H54 (cell line): ENCODE results near the gene CAPN12.

ENCODE experiments used
- DNase-seq: peaks from one replicate; pipeline ENCODE4 v3.0.0; 2011; ENCODE audit warnings: low spot score, mixed read lengths; ENCODE audit not compliant: insufficient read length
- FAIRE-seq: peaks from 3 replicates; lab custom pipeline; 2011; peaks lifted over from hg19 to GRCh38; lab: Jason Lieb, UNC
- POLR2A ChIP-seq: IDR thresholded peaks from 2 replicates; pipeline ENCODE4 v1.6.1; 2011; ENCODE audit warnings: low read depth, mild to moderate bottlenecking, low read length

Gene CAPN12

GRCh38 chr19:38737281-38737865, 6.9 kb downstream of the CAPN12 start:
- FAIRE-seq, result no peak
- DNase-seq, result no peak
- TF ChIP-seq POLR2A, result no peak

- no peak for DNase-seq
- no peak for TF ChIP-seq POLR2A
- FAIRE-seq, result no peak
These were observed 7.6 kb downstream of the CAPN12 start for GRCh38 chr19:38736413-38737280.

- TF ChIP-seq POLR2A, result no peak
- FAIRE-seq, result no peak
- no peak for DNase-seq
These were observed 8.2 kb downstream of the CAPN12 start for GRCh38 chr19:38736036-38736412.

- FAIRE-seq, result no peak
These were observed 9.0 kb downstream of the CAPN12 start for GRCh38 chr19:38735257-38735686.

GRCh38 chr19:38734426-38735256, 9.6 kb downstream of the CAPN12 start:
- DNase-seq (peak; percentile 94), FAIRE-seq (no peak)
- TF ChIP-seq POLR2A, result no peak

More at GRCh38 chr19:38735257-38735686, 9.0 kb downstream of the CAPN12 start:
- DNase-seq, result no peak
- TF ChIP-seq POLR2A, result no peak

GRCh38 chr19:38734176-38734425, 10.2 kb downstream of the CAPN12 start:
- DNase-seq, result no peak
- FAIRE-seq, result no peak
- TF ChIP-seq POLR2A, result no peak

- DNase-seq (peak; percentile 80), FAIRE-seq (no peak)
- TF ChIP-seq POLR2A, result no peak
These were observed 10.6 kb downstream of the CAPN12 start for GRCh38 chr19:38733493-38734175.

- TF ChIP-seq POLR2A, result no peak
- no peak for FAIRE-seq
These were observed 11.1 kb downstream of the CAPN12 start for GRCh38 chr19:38733241-38733492.

GRCh38 chr19:38731654-38732301, 12.5 kb downstream of the CAPN12 start:
- TF ChIP-seq POLR2A, result no peak
- FAIRE-seq, result no peak

More at GRCh38 chr19:38733241-38733492, 11.1 kb downstream of the CAPN12 start:
- no peak for DNase-seq

GRCh38 chr19:38730731-38731589, 13.3 kb downstream of the CAPN12 start:
- FAIRE-seq (no peak), DNase-seq (no peak)
- TF ChIP-seq POLR2A, result no peak

More at GRCh38 chr19:38731654-38732301, 12.5 kb downstream of the CAPN12 start:
- DNase-seq, result no peak

- DNase-seq (no peak), FAIRE-seq (no peak)
- no peak for TF ChIP-seq POLR2A
These were observed 13.9 kb downstream of the CAPN12 start for GRCh38 chr19:38730470-38730730.

- FAIRE-seq (no peak), DNase-seq (peak; percentile 66)
- no peak for TF ChIP-seq POLR2A
These were observed 14.4 kb downstream of the CAPN12 start for GRCh38 chr19:38729653-38730469.
